DOHH2 (cell line): ENCODE results near the gene OSBPL9.

Source experiments
- H3F3A ChIP-seq: fragments of 200-600 bp; sonication (generic), shearing (Covaris generic); 2 replicates; pipeline ENCODE4 v1.6.0; 2016; ENCODE audit warnings: antibody characterized with exemption, mild to moderate bottlenecking; ENCODE audit not compliant: control insufficient read depth, insufficient read depth
- H3K27ac ChIP-seq: fragments of 200-600 bp; sonication (generic); 2 replicates; pipeline ENCODE4 v1.5.1; 2014; ENCODE audit warnings: low read depth, mild to moderate bottlenecking, low read length, moderate library complexity
- H3K27me3 ChIP-seq: fragments of 200-600 bp; sonication (generic); 2 replicates; pipeline ENCODE4 v1.6.1; 2014; ENCODE audit warnings: mild to moderate bottlenecking, low read length, mixed read lengths; ENCODE audit not compliant: control insufficient read depth
- H3K36me3 ChIP-seq: fragments of 200-600 bp; sonication (generic); 2 replicates; pipeline ENCODE4 v1.6.1; 2014; ENCODE audit warnings: mild to moderate bottlenecking, low read length, moderate library complexity, mixed read lengths; ENCODE audit not compliant: control insufficient read depth
- H3K4me1 ChIP-seq: fragments of 200-600 bp; sonication (generic); 2 replicates; pipeline ENCODE4 v1.6.1; 2014; ENCODE audit warnings: mild to moderate bottlenecking, low read length, mixed read lengths; ENCODE audit not compliant: control insufficient read depth
- H3K4me2 ChIP-seq: fragments of 200-600 bp; sonication (generic); 2 replicates; pipeline ENCODE4 v1.6.0; 2014; ENCODE audit warnings: mild to moderate bottlenecking, low read length, moderate library complexity
- H3K4me3 ChIP-seq: fragments of 200-600 bp; sonication (generic); 2 replicates; pipeline ENCODE4 v1.5.1; 2014; ENCODE audit warnings: mild to moderate bottlenecking, low read length, mixed read lengths
- H3K79me2 ChIP-seq: fragments of 200-600 bp; sonication (generic); 2 replicates; pipeline ENCODE4 v1.6.1; 2014; ENCODE audit warnings: mild to moderate bottlenecking, low read length, mixed read lengths; ENCODE audit not compliant: control insufficient read depth
- H3K9me2 ChIP-seq: fragments of 200-600 bp; sonication (generic); replicated peaks from 2 replicates; pipeline ENCODE4 v1.6.1; 2014; ENCODE audit warnings: mild to moderate bottlenecking, low read length, mixed read lengths; ENCODE audit not compliant: control insufficient read depth
- H3K9me3 ChIP-seq: fragments of 200-600 bp; sonication (generic); 2 replicates; pipeline ENCODE4 v1.6.1; 2014; ENCODE audit warnings: antibody characterized with exemption, low read length, mixed read lengths; ENCODE audit not compliant: control insufficient read depth, insufficient read depth
- H4K20me1 ChIP-seq: fragments of 200-600 bp; sonication (generic); 2 replicates; pipeline ENCODE4 v1.6.0; 2014; ENCODE audit warnings: low read depth, mild to moderate bottlenecking, antibody characterized with exemption, low read length, moderate library complexity; ENCODE audit not compliant: control insufficient read depth, insufficient read depth
- CTCF ChIP-seq: fragments of 200-600 bp; sonication (generic); IDR thresholded peaks from one replicate; pipeline ENCODE4 v1.5.1; 2014; ENCODE audit warnings: antibody characterized with exemption, mild to moderate bottlenecking, low read depth, low read length; ENCODE audit not compliant: poor library complexity, severe bottlenecking
- EZH2phosphoT487 ChIP-seq: fragments of 200-600 bp; sonication (generic); IDR thresholded peaks from 2 replicates; pipeline ENCODE4 v1.6.1; 2017; ENCODE audit warnings: borderline replicate concordance, mild to moderate bottlenecking, antibody characterized with exemption, low read length, moderate library complexity, mixed read lengths

OSBPL9 gene

GRCh38 chr1:51650198-51650597 lies 33.3 kb downstream of the OSBPL9 start:
- no peak overlapping the region for H3K27ac ChIP-seq
- H3K36me3 ChIP-seq, result no peaks in the 10 kb centered on the region
- TF ChIP-seq EZH2phosphoT487 (no peak), CTCF (no peak)
- H3K4me2 ChIP-seq, result no peak overlapping the region
- H3F3A ChIP-seq, result no peaks in the 10 kb centered on the region
- no peak overlapping the region for H3K4me3 ChIP-seq
- no peaks in the 10 kb centered on the region for H3K27me3 ChIP-seq
- no peaks in the 10 kb centered on the region for H3K9me2 ChIP-seq
- no peaks in the 10 kb centered on the region for H3K4me1 ChIP-seq
- H3K79me2 ChIP-seq, result no peaks in the 10 kb centered on the region
- no peaks in the 10 kb centered on the region for H4K20me1 ChIP-seq
- H3K9me3 ChIP-seq, result no peaks in the 10 kb centered on the region

- H3K27me3 ChIP-seq, result no peaks in the 10 kb centered on the region
- no peaks in the 10 kb centered on the region for H3F3A ChIP-seq
- no peak overlapping the region for H3K4me3 ChIP-seq
- H3K4me2 ChIP-seq, result no peak overlapping the region
- no peaks in the 10 kb centered on the region for H4K20me1 ChIP-seq
- H3K27ac ChIP-seq, result no peak overlapping the region
- no peaks in the 10 kb centered on the region for H3K9me2 ChIP-seq
- TF ChIP-seq EZH2phosphoT487, result no peak
- TF ChIP-seq CTCF, result no peak
- no peaks in the 10 kb centered on the region for H3K9me3 ChIP-seq
- H3K4me1 ChIP-seq, result no peaks in the 10 kb centered on the region
- no peaks in the 10 kb centered on the region for H3K36me3 ChIP-seq
- H3K79me2 ChIP-seq, result no peaks in the 10 kb centered on the region
Measured at GRCh38 chr1:51651552-51651942, 34.7 kb downstream of the OSBPL9 start.

GRCh38 chr1:51652599-51652998 lies 35.7 kb downstream of the OSBPL9 start:
- Histone ChIP-seq H3K9me2 (no peaks in the 10 kb centered on the region), H3K27ac (no peak overlapping the region), H3K4me2 (no peak overlapping the region), H4K20me1 (no peaks in the 10 kb centered on the region), H3F3A (no peaks in the 10 kb centered on the region), H3K4me1 (no peaks in the 10 kb centered on the region), H3K79me2 (no peaks in the 10 kb centered on the region), H3K36me3 (no peaks in the 10 kb centered on the region), H3K4me3 (no peak overlapping the region), H3K27me3 (no peaks in the 10 kb centered on the region), H3K9me3 (no peaks in the 10 kb centered on the region)
- no peak for TF ChIP-seq EZH2phosphoT487
- no peak for TF ChIP-seq CTCF

GRCh38 chr1:51653127-51653526 lies 36.2 kb downstream of the OSBPL9 start:
- Histone ChIP-seq H3K27ac (no peak overlapping the region), H3K4me2 (no peak overlapping the region), H3K27me3 (no peaks in the 10 kb centered on the region), H3K79me2 (no peaks in the 10 kb centered on the region), H3K9me2 (no peaks in the 10 kb centered on the region), H3K4me1 (no peaks in the 10 kb centered on the region), H3K9me3 (no peaks in the 10 kb centered on the region), H3K36me3 (no peaks in the 10 kb centered on the region), H4K20me1 (no peaks in the 10 kb centered on the region), H3K4me3 (no peak overlapping the region), H3F3A (no peaks in the 10 kb centered on the region)
- no peak for TF ChIP-seq CTCF
- TF ChIP-seq EZH2phosphoT487, result no peak
